Effector memory CD4-positive, alpha-beta T cell (primary cell): Measurements from ENCODE around the gene TMEM256.

Experiments used
- DNase-seq, 3 donors: peaks; one replicate each; pipeline ENCODE4 v3.0.0-alpha.2; 2020
- H3K27ac ChIP-seq: 2 replicates; pipeline ENCODE4 v1.7.0; 2013; ENCODE audit warnings: mild to moderate bottlenecking, low read length, moderate library complexity; ENCODE audit not compliant: insufficient read depth, poor library complexity, severe bottlenecking
- H3K27me3 ChIP-seq: replicated peaks from 2 replicates; pipeline ENCODE4 v1.7.0; 2013; ENCODE audit warnings: mild to moderate bottlenecking, low read length; ENCODE audit not compliant: insufficient read depth, control insufficient read depth, poor library complexity, severe bottlenecking
- H3K36me3 ChIP-seq: 2 replicates; pipeline ENCODE4 v1.7.0; 2013; ENCODE audit warnings: mild to moderate bottlenecking, low read length, moderate library complexity; ENCODE audit not compliant: control insufficient read depth, insufficient read depth
- H3K4me1 ChIP-seq: 2 replicates; pipeline ENCODE4 v1.7.0; 2013; ENCODE audit warnings: low read length, mild to moderate bottlenecking; ENCODE audit not compliant: control insufficient read depth, insufficient read depth, poor library complexity, severe bottlenecking
- H3K4me3 ChIP-seq: 2 replicates; pipeline ENCODE4 v1.7.0; 2013; ENCODE audit warnings: low read length, low read depth, mild to moderate bottlenecking; ENCODE audit not compliant: insufficient read depth, poor library complexity, severe bottlenecking
- H3K9me3 ChIP-seq: 2 replicates; pipeline ENCODE4 v1.7.0; 2013; ENCODE audit warnings: mild to moderate bottlenecking, low read length, moderate library complexity; ENCODE audit not compliant: control insufficient read depth

Gene TMEM256

DNA sequence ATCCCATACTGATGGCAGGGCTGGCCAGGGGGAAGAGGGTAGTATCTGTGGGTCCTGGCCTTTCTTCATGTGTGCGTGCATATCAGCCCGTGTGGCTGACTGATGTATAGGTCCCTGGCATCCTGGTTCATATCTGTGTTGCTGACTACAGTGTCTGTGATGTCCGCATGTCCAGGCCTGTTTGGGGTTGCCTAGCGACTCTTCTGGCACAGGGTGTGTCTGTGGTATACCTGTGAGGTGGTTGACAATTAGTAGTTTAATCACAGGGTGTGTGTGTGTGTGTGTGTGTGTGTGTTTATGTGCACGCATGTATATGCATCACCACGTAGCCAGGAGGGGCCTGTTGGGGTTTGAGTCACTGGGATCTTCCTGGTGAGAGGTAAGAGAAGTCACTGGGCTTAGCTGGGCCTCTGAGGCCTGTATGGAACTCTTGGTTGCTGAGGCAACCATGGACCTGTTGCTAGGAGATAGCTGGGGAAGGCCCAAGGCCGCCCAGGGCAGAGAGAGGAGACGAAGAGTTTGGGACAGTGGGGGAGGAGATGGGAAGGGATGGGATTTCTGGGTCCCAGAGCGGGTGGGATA lies 49.5 kb downstream of the TMEM256 start:
- no peaks in the 10 kb centered on the region for H3K36me3 ChIP-seq
- H3K9me3 ChIP-seq = no peaks in the 10 kb centered on the region
- no peaks in the 10 kb centered on the region for H3K27me3 ChIP-seq
- H3K4me3 ChIP-seq = no peak overlapping the region
- no peak for DNase-seq
- peaks cover 28% of the 10 kb centered on the region for H3K4me1 ChIP-seq
- no peak overlapping the region for H3K27ac ChIP-seq
